Mononuclear cell (primary cell): ENCODE data around the gene GGA1. TPM values are rescaled to one million over a fixed set of nuclear protein-coding genes. Genes with fewer than 3 reads are reported as not detected.
A peak's percentile ranks its signal among the peaks of the same experiment; 100 is the strongest.

Source experiments
- H3K27me3 ChIP-seq: 2 replicates; pipeline ENCODE4 v1.6.0; 2011; ENCODE audit warnings: low read length, control low read depth; ENCODE audit not compliant: insufficient read depth
- H3K4me1 ChIP-seq: 2 replicates; pipeline ENCODE4 v1.5.1; 2011; ENCODE audit warnings: mild to moderate bottlenecking, low read length, control low read depth; ENCODE audit not compliant: insufficient read depth
- H3K4me3 ChIP-seq: 2 replicates; pipeline ENCODE4 v1.5.1; 2011; ENCODE audit warnings: mild to moderate bottlenecking, low read length, moderate library complexity
- H3K9me3 ChIP-seq: 2 replicates; pipeline ENCODE4 v1.5.1; 2011; ENCODE audit warnings: low read depth, mild to moderate bottlenecking, control low read depth, low read length
- total RNA-seq: library from RNA; depleted of rRNA; stranded (reverse); fragments of >200 nt; gene quantifications from one replicate; pipeline ENCODE4 v1.2.3, GENCODE V29; 2012

The GGA1 gene
- total RNA-seq, 1 donor = 60.8 TPM

- H3K4me3 ChIP-seq = peak within 1 kb of the TSS; percentile 67
- peaks cover 63% of the 10 kb centered on the region for H3K4me1 ChIP-seq
- H3K9me3 ChIP-seq = no peaks in the 10 kb centered on the region
- H3K27me3 ChIP-seq = no peaks in the 10 kb centered on the region
Measured at GRCh38 chr22:37674951-37675929, 66.6 kb downstream of the GGA1 start, which contains the start of gene LGALS1. Gene LGALS1 (plus strand): TSS chr22:37675636. CDS start chr22:37675703, 67 bp downstream.

GRCh38 chr22:37675930-37676735, 67.5 kb downstream of the GGA1 start:
- peak overlapping the region; percentile 67 for H3K4me3 ChIP-seq
- H3K4me1 ChIP-seq = peaks cover 65% of the 10 kb centered on the region
- H3K9me3 ChIP-seq = no peaks in the 10 kb centered on the region
- no peaks in the 10 kb centered on the region for H3K27me3 ChIP-seq

- no peaks in the 10 kb centered on the region for H3K27me3 ChIP-seq
- H3K9me3 ChIP-seq = no peaks in the 10 kb centered on the region
- H3K4me1 ChIP-seq = peaks cover 71% of the 10 kb centered on the region
- H3K4me3 ChIP-seq = peak overlapping the region; percentile 67
Measured at GRCh38 chr22:37676736-37677492, 68.3 kb downstream of the GGA1 start.

- no peaks in the 10 kb centered on the region for H3K27me3 ChIP-seq
- peaks cover 66% of the 10 kb centered on the region for H3K4me1 ChIP-seq
- no peaks in the 10 kb centered on the region for H3K9me3 ChIP-seq
- peak overlapping the region; percentile 67 for H3K4me3 ChIP-seq
Measured at GRCh38 chr22:37677493-37677974, 68.9 kb downstream of the GGA1 start.

- Histone ChIP-seq H3K4me3 (no peak overlapping the region), H3K27me3 (no peaks in the 10 kb centered on the region), H3K4me1 (peaks cover 57% of the 10 kb centered on the region), H3K9me3 (no peaks in the 10 kb centered on the region)
Measured at GRCh38 chr22:37678372-37678771, 69.7 kb downstream of the GGA1 start.

- no peak overlapping the region for H3K4me3 ChIP-seq
- H3K9me3 ChIP-seq = no peaks in the 10 kb centered on the region
- peaks cover 44% of the 10 kb centered on the region for H3K4me1 ChIP-seq
- no peaks in the 10 kb centered on the region for H3K27me3 ChIP-seq
Measured at GRCh38 chr22:37679670-37680069, 71.0 kb downstream of the GGA1 start.

- Histone ChIP-seq H3K9me3 (no peaks in the 10 kb centered on the region), H3K4me3 (no peak overlapping the region), H3K27me3 (no peaks in the 10 kb centered on the region), H3K4me1 (peaks cover 38% of the 10 kb centered on the region)
Measured at GRCh38 chr22:37680191-37680851, 71.7 kb downstream of the GGA1 start.

- H3K9me3 ChIP-seq = no peaks in the 10 kb centered on the region
- no peak overlapping the region for H3K4me3 ChIP-seq
- no peaks in the 10 kb centered on the region for H3K27me3 ChIP-seq
- H3K4me1 ChIP-seq = peaks cover 36% of the 10 kb centered on the region
Measured at GRCh38 chr22:37681001-37681424, 72.4 kb downstream of the GGA1 start.

GRCh38 chr22:37681556-37682049, 73.0 kb downstream of the GGA1 start:
- no peaks in the 10 kb centered on the region for H3K27me3 ChIP-seq
- no peaks in the 10 kb centered on the region for H3K9me3 ChIP-seq
- H3K4me1 ChIP-seq = peaks cover 32% of the 10 kb centered on the region
- H3K4me3 ChIP-seq = no peak overlapping the region

Other genes with a start within 250 kb of the GGA1 start
- under 0.01 TPM for gene ELFN2, start 181.4 kb upstream of the GGA1 start, total RNA-seq
- 77.0 TPM for gene MFNG, start 122.5 kb upstream of the GGA1 start, total RNA-seq
- not detected for gene CARD10, start 89.4 kb upstream of the GGA1 start, total RNA-seq
- gene CDC42EP1, start 48.4 kb upstream of the GGA1 start, total RNA-seq = 0.42 TPM
- gene LGALS2, start 28.7 kb upstream of the GGA1 start, total RNA-seq = 75.2 TPM
- gene SH3BP1, start 30.8 kb downstream of the GGA1 start, total RNA-seq = 64.0 TPM
- gene PDXP, start 49.9 kb downstream of the GGA1 start, total RNA-seq = 2.7 TPM
- gene LGALS1, start 66.8 kb downstream of the GGA1 start, total RNA-seq = 260 TPM
- 21.0 TPM for gene NOL12, start 77.5 kb downstream of the GGA1 start, total RNA-seq
- 30.0 TPM for gene TRIOBP, start 88.2 kb downstream of the GGA1 start, total RNA-seq
- 1.7 TPM for gene GCAT, start 199.1 kb downstream of the GGA1 start, total RNA-seq
- gene GALR3, start 214.5 kb downstream of the GGA1 start, total RNA-seq = not detected
- gene ANKRD54, start 235.5 kb downstream of the GGA1 start, total RNA-seq = 10.7 TPM
- gene EIF3L, start 240.6 kb downstream of the GGA1 start, total RNA-seq = 516 TPM